Suppressor macrophage treated with lipopolysaccharide for 4 hours (primary cell): ENCODE data around the gene SLC18A2.
A peak's percentile ranks its signal among the peaks of the same experiment; 100 is the strongest.

Source experiments
- DNase-seq: peaks from one replicate; pipeline ENCODE4 v3.0.0-alpha.2; 2020

Gene SLC18A2

GRCh38 chr10:117239051-117239450, 1.9 kb upstream of the SLC18A2 start:
- DNase-seq, result no peak

GRCh38 chr10:117239721-117240620, 943 bp upstream of the SLC18A2 start:
- DNase-seq, result no peak

GRCh38 chr10:117241541-117242462, 888 bp downstream of the SLC18A2 start:
- DNase-seq, result no peak

GRCh38 chr10:117242463-117242832, 1.5 kb downstream of the SLC18A2 start:
- no peak for DNase-seq

GRCh38 chr10:117246997-117247671, 6.2 kb downstream of the SLC18A2 start:
- DNase-seq, result no peak

- DNase-seq, result no peak
These were observed 8.0 kb downstream of the SLC18A2 start for GRCh38 chr10:117248750-117249465.

GRCh38 chr10:117249493-117250093, 8.7 kb downstream of the SLC18A2 start:
- DNase-seq, result no peak

- DNase-seq, result no peak
These were observed 9.5 kb downstream of the SLC18A2 start for GRCh38 chr10:117250411-117250810.

GRCh38 chr10:117253908-117254307, 13.0 kb downstream of the SLC18A2 start:
- no peak for DNase-seq

- DNase-seq, result no peak
These were observed 13.4 kb downstream of the SLC18A2 start for GRCh38 chr10:117254338-117254737.

- DNase-seq, result no peak
These were observed 14.1 kb downstream of the SLC18A2 start for GRCh38 chr10:117254774-117255735.

GRCh38 chr10:117255835-117256460, 15.0 kb downstream of the SLC18A2 start:
- no peak for DNase-seq

- no peak for DNase-seq
These were observed 16.0 kb downstream of the SLC18A2 start for GRCh38 chr10:117256910-117257309.

GRCh38 chr10:117257721-117258120, 16.8 kb downstream of the SLC18A2 start:
- no peak for DNase-seq

- DNase-seq, result peak; percentile 10
These were observed 18.4 kb downstream of the SLC18A2 start for GRCh38 chr10:117259279-117259678.

- peak; percentile 20 for DNase-seq
These were observed 19.2 kb downstream of the SLC18A2 start for GRCh38 chr10:117260084-117260483.

GRCh38 chr10:117261501-117261900, 20.6 kb downstream of the SLC18A2 start:
- DNase-seq, result no peak

GRCh38 chr10:117262291-117262902, 21.5 kb downstream of the SLC18A2 start:
- DNase-seq, result no peak

GRCh38 chr10:117262903-117263293, 22.0 kb downstream of the SLC18A2 start:
- DNase-seq, result no peak

GRCh38 chr10:117264782-117265181, 23.9 kb downstream of the SLC18A2 start:
- no peak for DNase-seq
